T-cell (primary cell): ENCODE data around the gene PSMD7. TPM values are rescaled to one million over a fixed set of nuclear protein-coding genes. Genes with fewer than 3 reads are reported as not detected.
"Not testable (repeated sequence)": the region's sequence is repeated elsewhere in the genome, so short reads cannot be mapped to it uniquely, and the experiment has no call there.

Experiments used
- ATAC-seq, 4 experiments: fragments of 200-7000 bp in 3 of 4; fragments of 150-1000 bp in 1 of 4; cut with Tn5 transposase; replicated peaks in 1 of 4; 1 replicate in 3 of 4; 2 replicates in 1 of 4; pipeline ENCODE4 v1.10.0; 2021; ENCODE audit warnings: moderate library complexity in 3 of 4, mild to moderate bottlenecking in 2 of 4, moderate number of reproducible peaks in 1 of 4
- CTCF ChIA-PET, 2 donors: fragments of 300-600 bp; sonication (Branson Sonifier 250); formaldehyde crosslinking; loops; one replicate each; lab custom pipeline; 2022; ENCODE audit warnings: antibody characterized with exemption in 2 of 2; lab: Charles Lee
- POLR2A ChIA-PET, 2 donors: fragments of 300-600 bp; sonication (Branson Sonifier 250); formaldehyde crosslinking; loops; one replicate each; lab custom pipeline; 2022; ENCODE audit warnings: antibody characterized with exemption in 2 of 2; lab: Charles Lee
- DNase-seq, 35 experiments: peaks; one replicate each; pipeline versions ENCODE4 v3.0.0 to v3.0.0-alpha.2; 2013 to 2023
- H3K27ac ChIP-seq: one replicate; pipeline ENCODE4 v1.5.1; 2013; ENCODE audit warnings: low read length
- H3K27me3 ChIP-seq, 2 experiments: replicated peaks in 1 of 2; 1 replicate in 1 of 2; 2 replicates in 1 of 2; pipeline versions ENCODE4 v1.6.1 to v1.7.0; 2013; ENCODE audit warnings: low read length in 1 of 2, mixed read lengths in 1 of 2; ENCODE audit not compliant: control insufficient read depth in 2 of 2, insufficient read depth in 2 of 2; ENCODE audit errors: extremely low read depth in 1 of 2
- H3K36me3 ChIP-seq, 2 donors: 1 replicate in 1 of 2; 2 replicates in 1 of 2; pipeline versions ENCODE4 v1.6.1 to v1.7.0; 2013; ENCODE audit warnings: low read length in 1 of 2; ENCODE audit not compliant: control insufficient read depth in 2 of 2, insufficient read depth in 1 of 2; ENCODE audit errors: extremely low read depth in 1 of 2
- H3K4me1 ChIP-seq, 2 experiments: 1 replicate in 1 of 2; 2 replicates in 1 of 2; pipeline versions ENCODE4 v1.6.1 to v1.7.0; 2013; ENCODE audit warnings: low read length in 2 of 2, mixed read lengths in 1 of 2; ENCODE audit not compliant: insufficient read depth in 2 of 2, control insufficient read depth in 1 of 2; ENCODE audit errors: extremely low read depth in 1 of 2
- H3K4me3 ChIP-seq, 2 donors: 1 replicate in 1 of 2; 2 replicates in 1 of 2; pipeline versions ENCODE4 v1.5.1 to v1.7.0; 2013; ENCODE audit warnings: mild to moderate bottlenecking in 2 of 2, low read length in 1 of 2, moderate library complexity in 1 of 2; ENCODE audit not compliant: control insufficient read depth in 1 of 2; ENCODE audit errors: extremely low read depth in 1 of 2
- H3K9me3 ChIP-seq: 2 replicates; pipeline ENCODE4 v1.7.0; 2013
- H3K27ac Mint-ChIP-seq, 2 donors: one replicate each; pipeline ENCODE4 v1.8.0; 2020 to 2021; ENCODE audit warnings: mild to moderate bottlenecking in 2 of 2, mixed read lengths in 2 of 2
- H3K27me3 Mint-ChIP-seq, 2 donors: one replicate each; pipeline ENCODE4 v1.8.0; 2021 to 2022; ENCODE audit warnings: mixed read lengths in 2 of 2
- H3K36me3 Mint-ChIP-seq: one replicate; pipeline ENCODE4 v1.8.0; 2021; ENCODE audit warnings: mixed read lengths
- H3K4me1 Mint-ChIP-seq, 3 donors: one replicate each; pipeline ENCODE4 v1.8.0; 2020 to 2022; ENCODE audit warnings: mixed read lengths in 3 of 3, mild to moderate bottlenecking in 1 of 3
- H3K4me3 Mint-ChIP-seq, 3 donors: one replicate each; pipeline ENCODE4 v1.8.0; 2020 to 2022; ENCODE audit warnings: mild to moderate bottlenecking in 3 of 3, mixed read lengths in 3 of 3, moderate library complexity in 3 of 3
- H3K9me3 Mint-ChIP-seq, 3 donors: one replicate each; pipeline ENCODE4 v1.8.0; 2020 to 2022; ENCODE audit warnings: mixed read lengths in 3 of 3
- WGBS: methylation state at CpG from one replicate; pipeline ENCODE4 v1.1.5; 2013; ENCODE audit warnings: missing lambda C conversion rate; ENCODE audit not compliant: insufficient coverage; 5-methylcytosine and 5-hydroxymethylcytosine counted together
- total RNA-seq, 35 experiments: library from RNA in 6 of 35; stranded (reverse) in 6 of 35; fragments of 120-200 nt in 1 of 35; gene quantifications; one replicate each; pipeline versions ENCODE4 v1.2.1 to v1.2.4 and lab custom pipeline; 2013 to 2026

PSMD7 gene
- total RNA-seq, 5 donors from 2014 or later (not counting 1 experiment from before 2014, with no cell fraction given) = 57.8 to 79.9 (median 71.2) TPM

DNA sequence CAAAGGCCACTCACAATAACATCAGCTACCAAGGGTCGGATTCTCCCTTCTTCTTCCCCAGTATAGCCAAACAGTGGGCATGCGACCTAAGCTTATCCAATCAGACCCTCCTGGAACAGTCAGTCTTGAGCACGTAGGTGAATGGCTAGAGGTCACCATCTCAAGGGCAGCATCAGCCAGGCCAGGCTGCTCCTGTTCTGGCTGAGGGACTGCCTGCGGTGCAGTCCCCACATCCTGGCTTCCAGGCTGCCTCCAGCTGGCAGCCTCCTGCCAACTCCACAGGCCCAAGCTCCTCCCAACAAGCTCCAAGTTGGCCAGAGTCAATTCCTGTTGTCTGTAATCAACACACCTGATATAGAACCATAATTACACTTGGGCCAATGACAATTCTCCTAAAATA lies 56.4 kb downstream of the PSMD7 start:
- ATAC-seq, POLR2A ChIA-PET, H3K27me3 ChIP-seq, CTCF ChIA-PET, H3K27me3 Mint-ChIP-seq, H3K4me3 ChIP-seq, H3K4me1 Mint-ChIP-seq, DNase-seq, H3K9me3 Mint-ChIP-seq, H3K27ac ChIP-seq, H3K9me3 ChIP-seq, H3K4me3 Mint-ChIP-seq, H3K27ac Mint-ChIP-seq, H3K4me1 ChIP-seq: not testable (repeated sequence)
- 94% methylated on average over 3 of the region's 4 CpGs for WGBS
- H3K36me3 Mint-ChIP-seq = peaks cover 18% of the 10 kb centered on the region
- H3K36me3 ChIP-seq = peaks cover 6 to 41% of the 10 kb centered on the region in 2 donors

Other genes starting within 250 kb of the PSMD7 start
- 10 to 100 TPM in 1 of 5 donors, 1 to 10 TPM in 3, not detected in 1; 4.0 to 11.9 (median 7.6) TPM for gene NPIPB15, start 79.5 kb downstream of the PSMD7 start, total RNA-seq
- gene CLEC18B, start 124.7 kb downstream of the PSMD7 start, total RNA-seq = 1 to 10 TPM in 4 of 5 donors, under 1 TPM in 1; 0.79 to 6.2 (median 3.4) TPM